Measurements from ENCODE around the gene YY1.
"Not testable (repeated sequence)": the region's sequence is repeated elsewhere in the genome, so short reads cannot be mapped to it uniquely, and the experiment has no call there.

The YY1 gene

DNA sequence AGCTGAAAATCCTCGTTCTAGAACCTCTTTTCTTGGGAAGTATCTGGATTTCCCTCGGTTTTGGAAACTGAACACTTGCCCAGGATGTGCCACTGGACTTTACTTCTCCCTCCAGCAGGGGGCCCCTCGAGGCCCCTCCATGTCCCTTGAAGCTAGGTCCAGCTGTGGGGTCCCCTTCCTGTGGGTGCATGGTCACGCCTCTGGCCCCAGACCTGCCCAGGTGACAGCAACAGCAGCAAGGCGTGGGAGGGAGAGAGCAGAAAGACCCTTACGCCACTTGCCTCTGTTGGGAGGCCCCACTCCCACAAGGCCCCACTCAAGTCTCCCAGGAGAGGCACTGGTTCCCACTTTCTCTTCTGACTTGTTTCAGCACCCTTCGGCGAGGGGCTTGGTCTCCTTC is 64.2 kb downstream of the YY1 start:
- no peaks in the 10 kb centered on the region for H3K27me3 ChIP-seq (ENCODE audit: control insufficient read depth, insufficient read depth, low read length)
- H3K4me1 ChIP-seq (ENCODE audit: control insufficient read depth, insufficient read depth, low read length), result peaks cover 7% of the 10 kb centered on the region
- no peaks in the 10 kb centered on the region for H3K36me3 ChIP-seq (ENCODE audit: control insufficient read depth, insufficient read depth, low read length)
- H3K9ac ChIP-seq (ENCODE audit: low read length), result no peak overlapping the region
- H3K27ac ChIP-seq (ENCODE audit: low read depth, low read length), result no peak overlapping the region
- H3K4me3 ChIP-seq (ENCODE audit: low read length), result no peak overlapping the region

DNA sequence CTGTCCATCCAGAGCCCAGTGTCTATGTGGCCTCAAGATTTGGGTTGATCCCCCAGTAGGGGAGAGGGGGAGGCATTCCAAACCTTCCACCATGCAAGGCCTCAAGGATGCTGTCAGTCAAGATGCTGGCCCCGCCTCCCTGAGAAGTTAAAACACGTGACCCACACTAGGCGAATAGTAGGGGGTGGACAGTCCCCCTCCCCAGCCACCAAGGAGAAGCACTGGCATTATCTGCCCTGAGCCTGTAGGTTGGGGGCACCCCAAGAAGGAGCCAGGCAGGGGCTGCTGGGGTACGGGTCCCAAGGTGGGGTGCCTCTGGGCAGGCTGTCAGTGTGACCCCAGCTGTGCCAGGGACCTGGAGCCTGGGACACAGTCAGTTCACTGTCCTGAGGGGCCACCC is 65.0 kb downstream of the YY1 start:
- no peak overlapping the region for H3K9ac ChIP-seq (ENCODE audit: low read length)

GRCh38 chr14:100304825-100305323 is 65.9 kb downstream of the YY1 start:
- H3K36me3 ChIP-seq (ENCODE audit: control insufficient read depth, insufficient read depth, low read length), result no peaks in the 10 kb centered on the region
- H3K4me1 ChIP-seq (ENCODE audit: control insufficient read depth, insufficient read depth, low read length), result peaks cover 7% of the 10 kb centered on the region
- no peak overlapping the region for H3K27ac ChIP-seq (ENCODE audit: low read depth, low read length)
- H3K9ac ChIP-seq (ENCODE audit: low read length), result no peak overlapping the region
- H3K27me3 ChIP-seq (ENCODE audit: control insufficient read depth, insufficient read depth, low read length), result no peaks in the 10 kb centered on the region
- H3K4me3 ChIP-seq (ENCODE audit: low read length), result peak overlapping the region; percentile 60

More for the DNA sequence above, 65.0 kb downstream of the YY1 start:
- H3K4me1 ChIP-seq (ENCODE audit: control insufficient read depth, insufficient read depth, low read length), result peaks cover 7% of the 10 kb centered on the region
- no peak overlapping the region for H3K4me3 ChIP-seq (ENCODE audit: low read length)
- H3K36me3 ChIP-seq (ENCODE audit: control insufficient read depth, insufficient read depth, low read length), result no peaks in the 10 kb centered on the region
- no peaks in the 10 kb centered on the region for H3K27me3 ChIP-seq (ENCODE audit: control insufficient read depth, insufficient read depth, low read length)
- H3K27ac ChIP-seq (ENCODE audit: low read depth, low read length), result no peak overlapping the region

- no peak overlapping the region for H3K27ac ChIP-seq (ENCODE audit: low read depth, low read length)
- peaks cover 7% of the 10 kb centered on the region for H3K4me1 ChIP-seq (ENCODE audit: control insufficient read depth, insufficient read depth, low read length)
- H3K9ac ChIP-seq (ENCODE audit: low read length), result no peak overlapping the region
These were observed 66.6 kb downstream of the YY1 start for GRCh38 chr14:100305324-100306100.

GRCh38 chr14:100306101-100306997 is 67.4 kb downstream of the YY1 start, which contains the start of gene SLC25A29:
SLC25A29 (minus strand) TSS chr14:100306444; CDS start chr14:100306232, 212 bp downstream.
- Histone ChIP-seq H3K9ac (ENCODE audit: low read length) (peak within 1 kb of the TSS; percentile 58), H3K27ac (ENCODE audit: low read depth, low read length) (peak within 1 kb of the TSS; percentile 55), H3K36me3 (ENCODE audit: control insufficient read depth, insufficient read depth, low read length) (no peaks in the 10 kb centered on the region), H3K4me3 (ENCODE audit: low read length) (peak within 1 kb of the TSS; percentile 63), H3K27me3 (ENCODE audit: control insufficient read depth, insufficient read depth, low read length) (no peaks in the 10 kb centered on the region), H3K4me1 (ENCODE audit: control insufficient read depth, insufficient read depth, low read length) (peaks cover 7% of the 10 kb centered on the region)

More at GRCh38 chr14:100305324-100306100, 66.6 kb downstream of the YY1 start:
- Histone ChIP-seq H3K4me3 (ENCODE audit: low read length) (peak overlapping the region; percentile 60), H3K27me3 (ENCODE audit: control insufficient read depth, insufficient read depth, low read length) (no peaks in the 10 kb centered on the region), H3K36me3 (ENCODE audit: control insufficient read depth, insufficient read depth, low read length) (no peaks in the 10 kb centered on the region)

DNA sequence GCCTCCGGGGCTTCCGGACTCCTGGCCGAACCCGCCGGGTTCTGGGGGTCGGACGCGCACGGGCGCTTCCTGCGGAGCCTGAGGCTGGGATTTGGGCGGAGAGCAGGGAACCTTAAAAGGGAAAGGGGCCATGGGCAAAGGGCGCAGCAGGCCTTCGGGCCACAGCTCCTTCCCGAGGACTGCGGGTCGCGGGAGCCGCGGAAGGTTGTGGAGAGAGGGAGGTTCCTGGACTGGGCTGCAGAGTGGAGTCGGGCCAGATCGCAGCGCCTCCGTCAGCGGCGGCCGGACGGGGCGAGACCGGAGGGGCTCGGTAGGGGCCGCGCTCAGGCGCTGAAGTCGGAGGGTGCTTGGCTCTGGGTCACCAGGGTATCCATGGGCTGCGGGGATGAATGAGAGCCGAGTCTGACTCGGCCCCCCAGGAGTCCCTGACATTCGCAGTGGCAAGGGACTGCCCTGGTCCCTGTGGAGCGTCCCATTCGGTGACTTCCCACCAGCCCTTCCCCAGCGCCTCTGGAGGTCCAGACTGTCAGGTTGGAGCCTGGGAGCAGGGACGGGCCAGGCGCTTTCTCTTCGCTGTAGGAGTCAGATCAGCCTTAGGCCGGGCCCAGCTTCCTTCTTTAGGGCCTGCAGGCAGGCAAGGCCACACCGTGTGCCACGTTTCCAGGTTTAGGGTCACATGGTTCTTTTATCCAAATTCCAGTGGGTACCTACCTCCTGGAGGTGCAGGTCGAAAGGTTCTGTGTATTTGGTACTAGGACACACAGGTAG is 68.2 kb downstream of the YY1 start:
- H3K27ac ChIP-seq (ENCODE audit: low read depth, low read length), result peak overlapping the region; percentile 55
- peak overlapping the region; percentile 63 for H3K4me3 ChIP-seq (ENCODE audit: low read length)
- peaks cover 7% of the 10 kb centered on the region for H3K4me1 ChIP-seq (ENCODE audit: control insufficient read depth, insufficient read depth, low read length)
- H3K27me3 ChIP-seq (ENCODE audit: control insufficient read depth, insufficient read depth, low read length), result no peaks in the 10 kb centered on the region
- no peaks in the 10 kb centered on the region for H3K36me3 ChIP-seq (ENCODE audit: control insufficient read depth, insufficient read depth, low read length)
- peak overlapping the region; percentile 58 for H3K9ac ChIP-seq (ENCODE audit: low read length)

DNA sequence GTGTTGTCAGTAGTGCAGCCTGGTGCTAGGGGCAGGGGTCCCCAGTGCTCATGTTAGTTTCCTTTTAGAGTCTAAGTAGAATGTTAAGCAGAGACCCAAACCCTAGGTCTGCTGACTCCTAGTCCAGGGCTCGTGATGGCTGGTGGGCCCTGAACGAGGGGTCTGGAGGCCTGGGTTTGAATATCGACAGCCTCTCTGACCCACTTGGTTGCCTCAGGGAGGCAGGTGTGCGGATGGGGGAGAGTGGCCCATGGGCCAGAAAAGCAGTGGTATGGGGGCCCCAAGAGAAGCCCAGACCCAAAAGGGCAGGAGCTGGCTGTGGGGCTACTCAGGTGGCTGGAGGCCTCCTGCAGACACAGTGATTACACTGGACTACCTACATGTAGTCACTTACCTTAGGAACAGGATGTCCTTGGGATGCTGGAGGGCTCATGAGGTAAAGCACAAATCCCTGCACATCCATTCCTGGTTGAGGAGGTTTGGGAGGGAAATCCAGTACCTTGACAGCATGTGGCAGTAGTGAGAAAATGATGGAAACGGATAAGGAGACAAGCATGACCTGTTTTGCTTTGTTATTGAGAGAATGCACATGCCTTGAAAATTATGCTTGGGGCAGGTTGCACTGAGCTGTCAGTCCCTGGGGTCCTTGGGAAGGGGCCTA is 69.0 kb downstream of the YY1 start:
- Histone ChIP-seq H3K9ac (ENCODE audit: low read length) (peak overlapping the region; percentile 21), H3K4me3 (ENCODE audit: low read length) (peak overlapping the region; percentile 63), H3K27me3 (ENCODE audit: control insufficient read depth, insufficient read depth, low read length) (no peaks in the 10 kb centered on the region), H3K4me1 (ENCODE audit: control insufficient read depth, insufficient read depth, low read length) (peaks cover 7% of the 10 kb centered on the region), H3K36me3 (ENCODE audit: control insufficient read depth, insufficient read depth, low read length) (no peaks in the 10 kb centered on the region), H3K27ac (ENCODE audit: low read depth, low read length) (no peak overlapping the region)

DNA sequence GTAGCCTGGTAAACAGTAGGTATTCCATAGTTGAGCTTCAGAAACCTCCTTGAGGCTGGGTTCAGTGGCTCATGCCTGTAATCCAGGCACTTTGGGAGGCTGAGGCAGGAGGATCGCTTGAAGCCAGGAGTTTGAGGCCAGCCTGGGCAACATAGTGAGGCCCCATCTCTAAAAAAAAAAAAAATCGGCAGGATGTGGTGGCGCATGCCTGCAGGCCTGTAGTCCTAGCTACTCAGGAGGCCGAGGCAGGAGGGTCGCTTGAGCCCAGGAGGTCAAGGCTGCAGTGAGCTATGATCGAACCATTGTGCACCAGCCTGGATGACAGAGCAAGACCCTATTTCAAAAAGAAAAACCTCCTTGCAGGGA is 69.5 kb downstream of the YY1 start:
- not testable (repeated sequence) for H3K4me3 ChIP-seq (ENCODE audit: low read length); H3K4me1 ChIP-seq (ENCODE audit: control insufficient read depth, insufficient read depth, low read length); H3K36me3 ChIP-seq (ENCODE audit: control insufficient read depth, insufficient read depth, low read length); H3K27ac ChIP-seq (ENCODE audit: low read depth, low read length); H3K9ac ChIP-seq (ENCODE audit: low read length); H3K27me3 ChIP-seq (ENCODE audit: control insufficient read depth, insufficient read depth, low read length)

DNA sequence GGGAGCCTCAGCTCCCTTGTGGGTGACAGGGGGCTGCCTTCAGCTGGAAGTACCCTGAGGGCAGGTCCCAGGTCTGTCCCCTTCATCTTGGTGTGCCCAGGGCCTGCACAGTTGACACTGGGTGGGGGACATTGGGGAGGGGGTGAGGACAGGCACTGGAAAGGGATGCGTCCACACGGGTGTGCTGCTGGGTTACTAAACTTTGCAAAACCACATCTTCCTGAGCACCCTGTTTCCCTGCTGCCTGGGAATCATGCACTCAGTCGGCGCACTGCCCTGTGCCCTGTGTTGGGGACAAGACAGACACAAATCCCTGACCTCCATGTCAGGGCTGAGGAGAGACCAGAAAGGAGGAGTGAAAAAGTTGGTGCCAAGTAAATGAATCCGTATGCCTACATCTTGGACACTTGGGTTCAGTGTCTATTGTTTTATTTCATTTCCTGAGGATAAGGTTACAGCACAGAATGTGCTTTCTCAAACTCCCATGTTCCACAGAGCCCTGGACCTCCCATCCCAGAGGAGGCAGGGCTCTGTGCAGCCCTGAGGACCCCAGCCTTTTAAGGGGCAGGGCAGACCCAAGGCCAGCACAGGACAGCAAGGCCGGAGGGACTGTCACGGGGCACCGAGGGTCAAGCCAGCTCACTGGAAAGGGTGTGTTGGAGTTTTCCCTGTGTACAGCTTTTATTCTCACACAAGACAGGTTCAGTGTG is 70.2 kb downstream of the YY1 start:
- no peak overlapping the region for H3K27ac ChIP-seq (ENCODE audit: low read depth, low read length)
- H3K9ac ChIP-seq (ENCODE audit: low read length), result no peak overlapping the region

DNA sequence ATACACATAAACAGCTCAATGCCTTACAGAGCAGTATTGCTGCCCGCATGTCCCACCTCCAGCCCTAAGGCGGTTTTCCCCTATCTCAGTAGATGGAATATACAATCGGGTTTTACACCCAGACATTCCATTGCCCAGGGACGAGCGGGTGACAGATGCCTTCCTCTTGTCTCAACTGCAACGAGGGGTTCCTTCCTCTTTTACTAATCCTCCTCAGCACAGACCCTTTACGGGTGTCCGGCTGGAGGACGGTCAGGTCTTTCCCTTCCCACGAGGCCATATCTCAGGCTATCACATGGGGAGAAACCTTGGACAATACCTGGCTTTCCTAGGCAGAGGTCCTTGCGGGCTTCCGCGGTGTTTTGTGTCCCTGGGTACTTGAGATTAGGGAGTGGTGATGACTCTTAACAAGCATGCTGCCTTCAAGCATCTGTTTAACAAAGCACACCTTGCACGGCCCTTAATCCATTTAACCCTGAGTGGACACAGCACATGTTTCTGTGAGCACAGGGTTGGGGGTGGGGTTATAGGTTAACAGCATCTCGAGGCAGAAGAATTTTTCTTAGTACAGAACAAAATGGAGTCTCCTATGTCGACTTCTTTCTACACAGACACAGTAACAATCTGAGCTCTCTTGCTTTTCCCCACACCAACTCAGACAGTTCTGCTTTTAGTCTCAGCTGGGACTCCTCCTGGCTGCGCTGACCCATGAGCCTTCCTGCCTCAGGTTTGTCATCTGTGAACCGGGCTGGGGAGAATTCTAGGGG is 73.3 kb downstream of the YY1 start:
- not testable (repeated sequence) for H3K9ac ChIP-seq (ENCODE audit: low read length); H3K4me3 ChIP-seq (ENCODE audit: low read length); H3K36me3 ChIP-seq (ENCODE audit: control insufficient read depth, insufficient read depth, low read length); H3K4me1 ChIP-seq (ENCODE audit: control insufficient read depth, insufficient read depth, low read length); H3K27ac ChIP-seq (ENCODE audit: low read depth, low read length); H3K27me3 ChIP-seq (ENCODE audit: control insufficient read depth, insufficient read depth, low read length)

More for the DNA sequence above, 70.2 kb downstream of the YY1 start:
- H3K4me1 ChIP-seq (ENCODE audit: control insufficient read depth, insufficient read depth, low read length), result peaks cover 7% of the 10 kb centered on the region
- no peak overlapping the region for H3K4me3 ChIP-seq (ENCODE audit: low read length)
- H3K36me3 ChIP-seq (ENCODE audit: control insufficient read depth, insufficient read depth, low read length), result no peaks in the 10 kb centered on the region
- no peaks in the 10 kb centered on the region for H3K27me3 ChIP-seq (ENCODE audit: control insufficient read depth, insufficient read depth, low read length)

Measured in rectal smooth muscle tissue (tissue), 1 donor.